NCI-H748 (cell line): ENCODE data around the gene DCTN4.
A peak's percentile ranks its signal among the peaks of the same experiment; 100 is the strongest.
"Not testable (repeated sequence)": the region's sequence is repeated elsewhere in the genome, so short reads cannot be mapped to it uniquely, and the experiment has no call there.

ENCODE experiments used
- DNase-seq: peaks from one replicate; lab custom pipeline; 2025; ENCODE audit not compliant: unreplicated experiment; lab: John Stamatoyannopoulos, UW

DCTN4 gene

GRCh38 chr5:150778517-150779396 lies 19.9 kb upstream of the DCTN4 start, which contains the start of gene SMIM3:
Gene SMIM3, plus strand, starts transcription at chr5:150778757. Its CDS starts 16,684 bp downstream, at chr5:150795441.
- peak; percentile 60 for DNase-seq

GRCh38 chr5:150778088-150778516 lies 19.3 kb upstream of the DCTN4 start:
- peak; percentile 60 for DNase-seq

GRCh38 chr5:150777685-150778084 lies 18.9 kb upstream of the DCTN4 start:
- DNase-seq, result no peak

GRCh38 chr5:150774145-150774544 lies 15.3 kb upstream of the DCTN4 start:
- DNase-seq, result no peak

GRCh38 chr5:150771034-150771795 lies 12.4 kb upstream of the DCTN4 start:
- DNase-seq, result no peak

- no peak for DNase-seq
Measured at GRCh38 chr5:150766251-150766650, 7.4 kb upstream of the DCTN4 start.

GRCh38 chr5:150765799-150766169 lies 7.0 kb upstream of the DCTN4 start:
- DNase-seq, result no peak

GRCh38 chr5:150765011-150765798 lies 6.4 kb upstream of the DCTN4 start:
- DNase-seq, result no peak

GRCh38 chr5:150764530-150764929 lies 5.7 kb upstream of the DCTN4 start:
- DNase-seq, result no peak

- peak; percentile 70 for DNase-seq
Measured at GRCh38 chr5:150763023-150763769, 4.4 kb upstream of the DCTN4 start.

GRCh38 chr5:150762211-150762610 lies 3.4 kb upstream of the DCTN4 start:
- no peak for DNase-seq

- no peak for DNase-seq
Measured at GRCh38 chr5:150759334-150759583, 442 bp upstream of the DCTN4 start.

- no peak for DNase-seq
Measured at GRCh38 chr5:150758203-150758530, 650 bp downstream of the DCTN4 start.

- DNase-seq, result no peak
Measured at GRCh38 chr5:150757087-150757649, 1.6 kb downstream of the DCTN4 start.

GRCh38 chr5:150753863-150754262 lies 5.0 kb downstream of the DCTN4 start:
- no peak for DNase-seq

- DNase-seq, result no peak
Measured at GRCh38 chr5:150753463-150753862, 5.4 kb downstream of the DCTN4 start.

GRCh38 chr5:150751096-150751891 lies 7.5 kb downstream of the DCTN4 start:
- no peak for DNase-seq

GRCh38 chr5:150750469-150750868 lies 8.3 kb downstream of the DCTN4 start:
- DNase-seq, result no peak

- DNase-seq, result not testable (repeated sequence)
Measured at GRCh38 chr5:150743142-150743488, 15.7 kb downstream of the DCTN4 start.
